Measurements from ENCODE around the gene THUMPD3. TPM values are rescaled to one million over a fixed set of nuclear protein-coding genes. Genes with fewer than 3 reads are reported as not detected.
A peak's percentile ranks its signal among the peaks of the same experiment; 100 is the strongest.

The THUMPD3 gene
- total and polyA plus RNA-seq, 9 of the 15 experiments (the other 6 are each of a cell fraction or from before 2014, with no cell fraction given), result 58.3 to 132 (median 113) TPM

DNA sequence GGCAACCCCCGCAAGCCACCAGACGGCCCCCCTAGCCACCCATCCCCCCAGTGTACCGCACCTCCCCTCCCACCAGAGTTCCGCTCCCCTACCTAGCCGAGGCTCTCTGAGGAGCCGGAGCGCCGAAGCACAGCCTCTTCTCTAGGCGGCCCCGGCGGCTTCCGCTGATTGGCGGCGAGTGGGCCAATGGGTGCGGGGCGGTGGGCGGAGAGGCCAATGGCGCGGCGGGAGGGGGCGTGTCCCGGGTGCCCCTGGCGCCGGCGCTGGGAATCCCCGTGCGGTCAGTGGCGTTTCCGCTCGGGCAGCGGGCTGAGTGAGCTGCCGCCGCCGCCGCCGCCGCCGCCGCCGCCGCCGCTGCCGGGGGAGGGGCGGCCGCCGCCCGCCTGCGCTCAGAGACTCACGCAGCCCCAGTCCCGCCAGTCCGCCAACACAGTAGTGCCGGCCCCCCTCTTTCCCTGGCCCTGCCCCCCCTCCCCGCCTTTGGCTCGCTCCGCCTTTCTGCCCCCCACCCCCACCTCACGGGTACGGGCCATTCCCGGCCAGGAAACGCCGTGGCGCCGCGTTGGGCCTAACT is 34.6 kb downstream of the THUMPD3 start, which contains the start of gene SETD5 (continued):
- TF ChIP-seq, protein P1, sequence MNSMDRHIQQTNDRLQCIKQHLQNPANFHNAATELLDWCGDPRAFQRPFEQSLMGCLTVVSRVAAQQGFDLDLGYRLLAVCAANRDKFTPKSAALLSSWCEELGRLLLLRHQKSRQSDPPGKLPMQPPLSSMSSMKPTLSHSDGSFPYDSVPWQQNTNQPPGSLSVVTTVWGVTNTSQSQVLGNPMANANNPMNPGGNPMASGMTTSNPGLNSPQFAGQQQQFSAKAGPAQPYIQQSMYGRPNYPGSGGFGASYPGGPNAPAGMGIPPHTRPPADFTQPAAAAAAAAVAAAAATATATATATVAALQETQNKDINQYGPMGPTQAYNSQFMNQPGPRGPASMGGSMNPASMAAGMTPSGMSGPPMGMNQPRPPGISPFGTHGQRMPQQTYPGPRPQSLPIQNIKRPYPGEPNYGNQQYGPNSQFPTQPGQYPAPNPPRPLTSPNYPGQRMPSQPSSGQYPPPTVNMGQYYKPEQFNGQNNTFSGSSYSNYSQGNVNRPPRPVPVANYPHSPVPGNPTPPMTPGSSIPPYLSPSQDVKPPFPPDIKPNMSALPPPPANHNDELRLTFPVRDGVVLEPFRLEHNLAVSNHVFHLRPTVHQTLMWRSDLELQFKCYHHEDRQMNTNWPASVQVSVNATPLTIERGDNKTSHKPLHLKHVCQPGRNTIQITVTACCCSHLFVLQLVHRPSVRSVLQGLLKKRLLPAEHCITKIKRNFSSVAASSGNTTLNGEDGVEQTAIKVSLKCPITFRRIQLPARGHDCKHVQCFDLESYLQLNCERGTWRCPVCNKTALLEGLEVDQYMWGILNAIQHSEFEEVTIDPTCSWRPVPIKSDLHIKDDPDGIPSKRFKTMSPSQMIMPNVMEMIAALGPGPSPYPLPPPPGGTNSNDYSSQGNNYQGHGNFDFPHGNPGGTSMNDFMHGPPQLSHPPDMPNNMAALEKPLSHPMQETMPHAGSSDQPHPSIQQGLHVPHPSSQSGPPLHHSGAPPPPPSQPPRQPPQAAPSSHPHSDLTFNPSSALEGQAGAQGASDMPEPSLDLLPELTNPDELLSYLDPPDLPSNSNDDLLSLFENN (IDR thresholded peaks at IDR 0.05; ENCODE audit: low read depth in 2 of 2, low read length in 2 of 2), result peak in 1 of 2 experiments; percentile 57; a peak in 1 of 4 replicates
- no peak for TF ChIP-seq ZNF589 (CRISPR knock-in tag; IDR thresholded peaks at IDR 0.05; ENCODE audit: low read depth)
- no peak for TF ChIP-seq CLOCK (CRISPR knock-in tag; IDR thresholded peaks at IDR 0.05; ENCODE audit: borderline replicate concordance)
- peak; percentile 70 for TF ChIP-seq NEUROD1 (IDR thresholded peaks at IDR 0.05; ENCODE audit: borderline replicate concordance, low read depth, low read length, partially characterized antibody)
- peak; percentile 88 for TF ChIP-seq SMAD4 (CRISPR knock-in tag; conservative IDR thresholded peaks at IDR 0.05)
- peak; percentile 98 for TF ChIP-seq POLR2H (tag; IDR thresholded peaks at IDR 0.05; ENCODE audit: low read depth)
- TF ChIP-seq AFF4 (CRISPR knock-in tag; IDR thresholded peaks at IDR 0.05), result 0 out of 2 replicates have a peak, but pooled peaks have one; percentile 8
- TF ChIP-seq, protein P2, sequence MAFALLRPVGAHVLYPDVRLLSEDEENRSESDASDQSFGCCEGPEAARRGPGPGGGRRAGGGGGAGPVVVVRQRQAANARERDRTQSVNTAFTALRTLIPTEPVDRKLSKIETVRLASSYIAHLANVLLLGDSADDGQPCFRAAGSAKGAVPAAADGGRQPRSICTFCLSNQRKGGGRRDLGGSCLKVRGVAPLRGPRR (CRISPR knock-in tag; IDR thresholded peaks at IDR 0.05), result no peak
- TF ChIP-seq ESRRA (IDR thresholded peaks at IDR 0.05; ENCODE audit: borderline replicate concordance, low read depth), result peak; percentile 38; the same call in 1 of the 2 replicates
- TF ChIP-seq RFX1 (IDR thresholded peaks at IDR 0.05), result no peak
- TF ChIP-seq POLR2G (IDR thresholded peaks at IDR 0.05; ENCODE audit: low read depth, low read length), result peak; percentile 89
- TF ChIP-seq ZNF780A (CRISPR knock-in tag; IDR thresholded peaks at IDR 0.05), result no peak
- TF ChIP-seq ZNF766 (CRISPR knock-in tag; conservative IDR thresholded peaks at IDR 0.05), result no peak
- TF ChIP-seq MTA1 (IDR thresholded peaks at IDR 0.05; ENCODE audit: borderline replicate concordance), result peak; percentile 49; the same call in 1 of the 2 replicates
- 0 out of 2 replicates have a peak, but pooled peaks have one; percentile 50 for TF ChIP-seq MBD2 (IDR thresholded peaks at IDR 0.05; ENCODE audit: borderline replicate concordance, low read depth)
